ENCODE data around the gene GPC5.
"Not testable (repeated sequence)": the region's sequence is repeated elsewhere in the genome, so short reads cannot be mapped to it uniquely, and the experiment has no call there.

Gene GPC5

GRCh38 chr13:91398413-91399188, at the start of gene GPC5:
GPC5 (plus strand) TSS chr13:91398621.
- DNase-seq (ENCODE audit: low spot score), result peak; percentile 79

- peak; percentile 90 for DNase-seq (ENCODE audit: low spot score)
Observed at GRCh38 chr13:91348906-91349435, 49.5 kb upstream of the GPC5 start.

DNA sequence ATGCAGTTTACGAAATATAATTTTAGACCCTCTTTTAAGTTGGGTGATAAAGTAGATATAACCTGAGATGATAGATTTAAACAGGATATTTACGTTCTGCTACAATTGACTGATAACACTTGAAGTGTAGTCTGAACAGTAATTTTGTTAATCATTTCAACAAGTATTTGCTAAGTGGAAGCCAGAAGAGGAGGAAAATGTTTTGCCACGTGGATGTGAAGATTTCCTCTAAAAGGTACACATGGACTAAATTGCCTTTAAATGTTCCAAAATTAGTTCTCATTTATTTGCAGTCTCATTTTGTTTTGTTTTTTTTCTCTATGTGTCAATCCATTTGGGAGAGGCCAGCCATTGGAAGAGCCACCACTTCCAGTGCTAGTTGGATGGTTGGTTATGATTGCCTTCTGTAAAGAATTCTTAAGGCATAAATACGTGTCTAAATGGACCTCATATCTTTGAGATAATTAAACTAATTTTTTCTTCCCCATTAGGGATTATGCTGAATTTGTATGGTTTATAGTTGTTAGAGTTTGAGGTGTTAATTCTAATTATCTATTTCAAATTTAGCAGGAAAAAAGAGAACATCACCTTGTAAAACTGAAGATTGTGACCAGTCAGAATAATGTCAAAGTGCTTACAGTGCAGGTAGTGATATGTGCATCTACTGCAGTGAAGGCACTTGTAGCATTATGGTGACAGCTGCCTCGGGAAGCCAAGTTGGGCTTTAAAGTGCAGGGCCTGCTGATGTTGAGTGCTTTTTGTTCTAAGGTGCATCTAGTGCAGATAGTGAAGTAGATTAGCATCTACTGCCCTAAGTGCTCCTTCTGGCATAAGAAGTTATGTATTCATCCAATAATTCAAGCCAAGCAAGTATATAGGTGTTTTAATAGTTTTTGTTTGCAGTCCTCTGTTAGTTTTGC, 48.2 kb upstream of the GPC5 start:
- DNase-seq (ENCODE audit: low spot score), result no peak

DNA sequence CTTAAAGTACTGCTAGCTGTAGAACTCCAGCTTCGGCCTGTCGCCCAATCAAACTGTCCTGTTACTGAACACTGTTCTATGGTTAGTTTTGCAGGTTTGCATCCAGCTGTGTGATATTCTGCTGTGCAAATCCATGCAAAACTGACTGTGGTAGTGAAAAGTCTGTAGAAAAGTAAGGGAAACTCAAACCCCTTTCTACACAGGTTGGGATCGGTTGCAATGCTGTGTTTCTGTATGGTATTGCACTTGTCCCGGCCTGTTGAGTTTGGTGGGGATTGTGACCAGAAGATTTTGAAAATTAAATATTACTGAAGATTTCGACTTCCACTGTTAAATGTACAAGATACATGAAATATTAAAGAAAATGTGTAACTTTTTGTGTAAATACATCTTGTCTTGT, 47.3 kb upstream of the GPC5 start:
- no peak for DNase-seq (ENCODE audit: low spot score)

- no peak for DNase-seq (ENCODE audit: low spot score)
Observed at GRCh38 chr13:91351980-91352379, 46.4 kb upstream of the GPC5 start.

DNA sequence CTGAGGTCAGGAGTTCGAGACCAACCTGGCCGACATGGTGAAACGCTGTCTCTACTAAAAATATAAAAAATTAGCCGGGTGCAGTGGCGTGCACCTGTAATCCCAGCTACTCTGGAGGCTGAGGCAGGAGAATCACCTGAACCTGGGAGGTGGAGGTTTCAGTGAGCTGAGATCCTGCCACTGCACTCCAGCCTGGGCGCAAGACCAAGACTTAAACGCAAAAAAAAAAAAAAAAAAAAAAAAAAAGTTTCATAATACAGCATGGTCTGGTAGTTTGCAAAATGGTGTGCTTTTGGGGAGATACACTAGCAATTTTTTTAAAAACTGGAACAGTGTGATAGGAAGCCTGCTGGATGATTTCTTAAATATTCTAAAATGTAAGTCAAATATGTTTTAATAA, 45.5 kb upstream of the GPC5 start:
- not testable (repeated sequence) for DNase-seq (ENCODE audit: low spot score)

GRCh38 chr13:91353494-91353893, 44.9 kb upstream of the GPC5 start:
- DNase-seq (ENCODE audit: low spot score), result no peak

GRCh38 chr13:91355099-91355825, 43.2 kb upstream of the GPC5 start:
- no peak for DNase-seq (ENCODE audit: low spot score)

GRCh38 chr13:91355826-91356710, 42.4 kb upstream of the GPC5 start:
- DNase-seq (ENCODE audit: low spot score), result no peak

DNA sequence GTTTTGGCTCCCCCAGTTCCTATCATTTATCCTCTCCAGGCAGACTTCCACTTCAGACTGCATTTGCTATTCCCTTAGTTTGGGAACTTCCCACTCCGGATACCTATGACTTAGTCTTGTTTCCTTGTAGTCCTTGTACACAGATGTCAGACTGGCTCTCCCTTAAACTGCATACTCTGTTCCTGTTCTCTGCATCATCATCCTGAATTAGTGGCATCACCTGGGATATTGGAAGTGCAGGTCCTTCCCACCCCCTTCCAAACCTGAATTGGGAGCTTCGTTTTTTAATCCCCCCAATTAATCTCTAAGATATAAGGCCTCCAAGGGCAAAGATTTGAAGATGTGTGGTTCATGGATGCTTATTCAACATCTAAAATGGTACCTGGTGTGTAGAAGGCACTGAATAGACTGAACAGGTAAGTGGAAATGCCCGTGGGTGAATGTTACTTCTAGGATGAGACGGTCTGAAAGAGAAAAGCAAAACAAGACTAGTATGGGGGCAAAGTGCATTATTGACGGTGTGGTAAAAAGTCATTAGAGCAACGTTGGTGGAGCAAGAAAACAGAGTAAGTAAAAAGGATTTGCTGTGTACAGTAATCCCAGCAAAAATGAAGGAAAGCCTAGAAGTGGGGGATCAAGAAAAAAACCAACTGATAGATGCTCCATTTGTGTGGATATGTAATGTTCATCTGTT, 41.4 kb upstream of the GPC5 start:
- no peak for DNase-seq (ENCODE audit: low spot score)

- no peak for DNase-seq (ENCODE audit: low spot score)
Observed at GRCh38 chr13:91357613-91358386, 40.6 kb upstream of the GPC5 start.

DNA sequence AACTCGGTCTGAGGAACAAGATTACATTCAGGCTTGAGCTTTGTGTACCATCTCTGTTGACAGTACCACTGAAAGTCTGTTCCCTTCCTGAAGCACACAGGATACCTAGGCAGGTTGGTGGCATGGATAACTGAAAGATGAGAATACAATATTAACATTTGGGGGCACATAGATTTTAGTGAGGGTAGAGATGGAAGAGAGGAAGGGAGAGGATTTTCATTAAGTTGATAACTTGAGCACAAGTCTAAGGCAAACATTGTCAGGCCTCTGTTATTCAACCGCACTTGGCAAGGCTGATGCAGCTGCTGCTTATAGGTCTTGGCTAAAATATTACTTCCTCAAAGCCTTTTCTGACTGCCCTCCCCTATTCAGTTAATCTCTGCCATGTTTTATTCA, 40.0 kb upstream of the GPC5 start:
- no peak for DNase-seq (ENCODE audit: low spot score)

DNA sequence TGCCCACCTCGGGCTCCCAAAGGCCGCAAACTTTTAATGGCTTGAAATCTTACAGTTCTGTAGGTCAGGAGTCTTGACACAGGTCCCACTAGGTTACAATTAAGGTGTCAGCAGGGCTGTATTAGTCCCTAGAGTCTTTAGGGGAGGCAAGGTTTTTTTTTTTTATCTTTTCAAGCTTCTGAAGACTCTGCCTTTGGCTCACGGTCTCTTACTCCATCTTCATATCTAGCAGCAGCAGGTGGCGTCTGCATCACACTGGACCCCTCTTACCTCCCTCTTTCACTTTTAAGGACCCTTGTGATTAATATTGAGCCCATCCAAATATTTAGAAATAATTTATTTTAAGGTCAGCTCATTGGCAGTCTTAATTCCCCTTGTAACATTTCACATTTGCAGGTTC, 39.3 kb upstream of the GPC5 start:
- DNase-seq (ENCODE audit: low spot score), result no peak

GRCh38 chr13:91359631-91360030, 38.8 kb upstream of the GPC5 start:
- DNase-seq (ENCODE audit: low spot score), result no peak

GRCh38 chr13:91360246-91360751, 38.1 kb upstream of the GPC5 start:
- DNase-seq (ENCODE audit: low spot score), result no peak

DNA sequence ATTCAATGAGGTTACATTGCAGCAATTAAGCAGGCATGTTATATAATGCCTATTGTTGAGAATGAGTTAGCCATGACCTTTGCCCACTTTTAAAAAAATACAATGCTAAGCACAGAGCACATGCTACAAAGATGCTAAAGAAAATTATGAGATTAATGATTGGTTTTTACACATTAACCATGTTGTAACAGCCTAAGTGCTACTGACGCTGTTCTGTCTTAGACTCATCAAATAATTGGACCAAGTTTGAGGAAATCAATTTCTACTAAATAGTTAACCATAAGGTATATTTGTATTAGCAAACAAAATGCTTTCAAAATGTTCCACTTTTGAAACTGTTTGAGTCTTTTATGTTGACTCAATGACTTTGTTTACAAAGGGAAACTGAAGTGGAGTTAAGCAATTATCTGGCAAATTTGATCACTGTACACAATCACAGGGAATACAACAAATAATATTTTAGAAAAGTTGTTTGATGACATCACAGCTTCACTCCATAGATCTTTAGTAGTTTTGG, 36.6 kb upstream of the GPC5 start:
- no peak for DNase-seq (ENCODE audit: low spot score)

GRCh38 chr13:91362908-91363307, 35.5 kb upstream of the GPC5 start:
- no peak for DNase-seq (ENCODE audit: low spot score)

DNA sequence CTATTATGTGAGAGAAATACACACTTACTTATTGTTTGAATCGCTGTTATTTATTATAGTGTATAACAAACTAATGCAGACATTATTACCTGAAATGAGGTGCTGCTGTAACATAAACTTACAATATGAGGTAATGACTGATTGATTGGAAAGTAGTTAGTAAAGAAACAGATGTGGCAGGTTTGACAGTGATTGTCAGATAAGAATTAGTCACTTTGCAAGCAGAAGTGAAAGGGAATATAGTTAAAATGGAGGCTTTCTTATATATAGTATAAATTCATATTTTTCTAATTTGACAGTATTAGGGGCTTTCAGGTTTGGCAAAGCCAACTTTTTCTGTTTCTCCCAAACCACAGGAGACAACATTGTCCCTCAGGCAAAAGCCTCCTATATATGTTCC, 30.3 kb upstream of the GPC5 start:
- DNase-seq (ENCODE audit: low spot score), result no peak

DNA sequence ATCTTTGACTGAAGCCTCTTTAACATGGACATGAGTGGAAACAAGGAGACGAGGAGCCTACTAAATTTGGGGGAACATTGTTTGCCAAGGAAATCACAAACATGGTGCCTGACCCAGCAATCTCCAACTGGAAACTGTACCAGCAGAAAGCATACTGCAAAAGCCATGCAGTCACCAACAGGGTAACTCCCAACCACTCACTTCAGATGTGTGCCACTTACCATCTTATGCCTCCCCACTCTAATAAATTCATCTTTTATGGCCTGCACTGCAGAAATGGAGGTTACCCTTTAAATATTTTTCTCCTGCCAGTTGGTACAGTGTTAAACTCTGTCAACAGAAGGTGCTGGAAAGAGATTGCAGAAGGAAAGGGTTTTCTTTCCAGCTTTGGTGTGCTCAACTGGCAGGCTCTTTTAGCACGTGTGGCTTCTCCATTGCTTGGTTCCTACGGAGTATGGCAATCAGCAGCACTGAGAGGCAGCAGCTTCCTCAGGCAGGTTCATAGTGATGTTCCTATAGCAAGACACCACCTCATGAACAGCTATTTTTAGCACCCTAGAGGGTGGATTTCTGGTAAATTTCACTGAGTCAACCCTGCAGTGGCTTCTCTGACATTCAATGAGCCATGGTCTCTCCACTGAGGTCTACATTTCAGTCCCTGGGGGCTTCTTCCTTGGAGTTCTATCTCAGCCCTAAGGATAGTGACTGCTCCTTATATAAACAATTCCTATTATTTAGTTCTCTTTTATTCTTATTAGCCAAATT, 29.6 kb upstream of the GPC5 start:
- DNase-seq (ENCODE audit: low spot score), result no peak

All from globus pallidus (tissue), 1 donor.